ENCODE data around the gene SLC15A3. TPM values are rescaled to one million over a fixed set of nuclear protein-coding genes. Genes with fewer than 3 reads are reported as not detected.

The SLC15A3 gene
- polyA plus RNA-seq, 1 of the 3 experiments (the other 2 are of a cell fraction): not detected

DNA sequence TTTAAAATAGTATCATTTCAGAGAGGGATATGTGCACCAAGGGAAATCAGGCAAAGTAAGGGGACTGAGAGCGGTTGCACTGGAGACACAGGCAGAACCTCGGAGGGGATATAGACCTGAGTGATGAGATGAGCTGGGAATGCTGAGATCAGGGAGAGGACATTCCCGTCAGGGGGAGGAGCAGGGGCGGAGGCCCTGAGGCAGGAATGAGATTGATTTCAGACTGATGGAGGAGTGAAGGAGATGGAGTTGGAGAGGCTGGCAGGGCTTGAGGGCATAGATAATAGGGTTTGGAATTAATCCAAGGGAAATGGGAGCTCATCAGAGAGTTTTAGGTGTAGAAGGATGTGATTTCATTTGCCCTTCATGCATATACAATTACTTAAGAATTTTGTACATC lies 32.7 kb upstream of the SLC15A3 start (continued):
- TF ChIP-seq NRF1 (IDR thresholded peaks at IDR 0.05; ENCODE audit: low read depth, low read length): no peak
- TF ChIP-seq RAD21 (IDR thresholded peaks at IDR 0.05; ENCODE audit: low read length): no peak
- TF ChIP-seq SMC3 (IDR thresholded peaks at IDR 0.05; ENCODE audit: low read depth, low read length): no peak
- no peak for TF ChIP-seq CHD2 (IDR thresholded peaks at IDR 0.05; ENCODE audit: low read length, partially characterized antibody)
- no peak for TF ChIP-seq NFIC (IDR thresholded peaks at IDR 0.05; ENCODE audit: borderline replicate concordance)
- TF ChIP-seq, protein P1, sequence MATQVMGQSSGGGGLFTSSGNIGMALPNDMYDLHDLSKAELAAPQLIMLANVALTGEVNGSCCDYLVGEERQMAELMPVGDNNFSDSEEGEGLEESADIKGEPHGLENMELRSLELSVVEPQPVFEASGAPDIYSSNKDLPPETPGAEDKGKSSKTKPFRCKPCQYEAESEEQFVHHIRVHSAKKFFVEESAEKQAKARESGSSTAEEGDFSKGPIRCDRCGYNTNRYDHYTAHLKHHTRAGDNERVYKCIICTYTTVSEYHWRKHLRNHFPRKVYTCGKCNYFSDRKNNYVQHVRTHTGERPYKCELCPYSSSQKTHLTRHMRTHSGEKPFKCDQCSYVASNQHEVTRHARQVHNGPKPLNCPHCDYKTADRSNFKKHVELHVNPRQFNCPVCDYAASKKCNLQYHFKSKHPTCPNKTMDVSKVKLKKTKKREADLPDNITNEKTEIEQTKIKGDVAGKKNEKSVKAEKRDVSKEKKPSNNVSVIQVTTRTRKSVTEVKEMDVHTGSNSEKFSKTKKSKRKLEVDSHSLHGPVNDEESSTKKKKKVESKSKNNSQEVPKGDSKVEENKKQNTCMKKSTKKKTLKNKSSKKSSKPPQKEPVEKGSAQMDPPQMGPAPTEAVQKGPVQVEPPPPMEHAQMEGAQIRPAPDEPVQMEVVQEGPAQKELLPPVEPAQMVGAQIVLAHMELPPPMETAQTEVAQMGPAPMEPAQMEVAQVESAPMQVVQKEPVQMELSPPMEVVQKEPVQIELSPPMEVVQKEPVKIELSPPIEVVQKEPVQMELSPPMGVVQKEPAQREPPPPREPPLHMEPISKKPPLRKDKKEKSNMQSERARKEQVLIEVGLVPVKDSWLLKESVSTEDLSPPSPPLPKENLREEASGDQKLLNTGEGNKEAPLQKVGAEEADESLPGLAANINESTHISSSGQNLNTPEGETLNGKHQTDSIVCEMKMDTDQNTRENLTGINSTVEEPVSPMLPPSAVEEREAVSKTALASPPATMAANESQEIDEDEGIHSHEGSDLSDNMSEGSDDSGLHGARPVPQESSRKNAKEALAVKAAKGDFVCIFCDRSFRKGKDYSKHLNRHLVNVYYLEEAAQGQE (IDR thresholded peaks at IDR 0.05; ENCODE audit: low read depth, low read length): no peak
- TF ChIP-seq TAF1 (IDR thresholded peaks at IDR 0.05; ENCODE audit: borderline replicate concordance, low read depth, low read length): no peak

DNA sequence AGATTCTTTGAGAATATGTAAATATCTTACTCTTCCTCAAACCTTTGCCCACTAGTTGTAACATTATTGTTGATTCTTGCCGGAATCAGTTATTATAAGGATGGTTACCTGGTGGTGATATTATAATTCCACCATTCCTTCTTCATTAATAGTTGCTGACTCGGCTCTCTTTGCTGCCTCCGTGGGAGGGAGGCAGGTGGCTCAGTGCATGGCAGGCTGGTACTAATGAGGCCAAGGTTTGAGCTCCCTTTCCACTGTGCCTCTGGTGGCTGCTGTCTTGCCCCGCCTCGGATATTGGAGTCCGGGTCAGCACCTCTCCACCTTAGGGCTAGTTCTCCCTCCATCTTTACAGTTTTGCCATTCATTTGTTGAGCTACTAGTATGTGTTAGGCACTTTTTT lies 32.2 kb upstream of the SLC15A3 start:
- no peaks in the 10 kb centered on the region for H3K79me2 ChIP-seq (ENCODE audit: insufficient read depth)
- no peaks in the 10 kb centered on the region for H3K9me3 ChIP-seq
- H2AFZ ChIP-seq (ENCODE audit: low read depth): no peak overlapping the region
- TF ChIP-seq, protein P2, sequence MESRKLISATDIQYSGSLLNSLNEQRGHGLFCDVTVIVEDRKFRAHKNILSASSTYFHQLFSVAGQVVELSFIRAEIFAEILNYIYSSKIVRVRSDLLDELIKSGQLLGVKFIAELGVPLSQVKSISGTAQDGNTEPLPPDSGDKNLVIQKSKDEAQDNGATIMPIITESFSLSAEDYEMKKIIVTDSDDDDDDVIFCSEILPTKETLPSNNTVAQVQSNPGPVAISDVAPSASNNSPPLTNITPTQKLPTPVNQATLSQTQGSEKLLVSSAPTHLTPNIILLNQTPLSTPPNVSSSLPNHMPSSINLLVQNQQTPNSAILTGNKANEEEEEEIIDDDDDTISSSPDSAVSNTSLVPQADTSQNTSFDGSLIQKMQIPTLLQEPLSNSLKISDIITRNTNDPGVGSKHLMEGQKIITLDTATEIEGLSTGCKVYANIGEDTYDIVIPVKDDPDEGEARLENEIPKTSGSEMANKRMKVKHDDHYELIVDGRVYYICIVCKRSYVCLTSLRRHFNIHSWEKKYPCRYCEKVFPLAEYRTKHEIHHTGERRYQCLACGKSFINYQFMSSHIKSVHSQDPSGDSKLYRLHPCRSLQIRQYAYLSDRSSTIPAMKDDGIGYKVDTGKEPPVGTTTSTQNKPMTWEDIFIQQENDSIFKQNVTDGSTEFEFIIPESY (IDR thresholded peaks at IDR 0.05; ENCODE audit: borderline replicate concordance, low read depth): no peak
- no peak for TF ChIP-seq CHD2 (IDR thresholded peaks at IDR 0.05; ENCODE audit: low read length, partially characterized antibody)
- no peak for TF ChIP-seq RFX5 (IDR thresholded peaks at IDR 0.05; ENCODE audit: low read length)
- no peak for TF ChIP-seq RAD21 (IDR thresholded peaks at IDR 0.05; ENCODE audit: low read length)
- TF ChIP-seq, protein P3, sequence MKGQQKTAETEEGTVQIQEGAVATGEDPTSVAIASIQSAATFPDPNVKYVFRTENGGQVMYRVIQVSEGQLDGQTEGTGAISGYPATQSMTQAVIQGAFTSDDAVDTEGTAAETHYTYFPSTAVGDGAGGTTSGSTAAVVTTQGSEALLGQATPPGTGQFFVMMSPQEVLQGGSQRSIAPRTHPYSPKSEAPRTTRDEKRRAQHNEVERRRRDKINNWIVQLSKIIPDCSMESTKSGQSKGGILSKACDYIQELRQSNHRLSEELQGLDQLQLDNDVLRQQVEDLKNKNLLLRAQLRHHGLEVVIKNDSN (IDR thresholded peaks at IDR 0.05; ENCODE audit: borderline replicate concordance, low read depth): no peak
- TF ChIP-seq RXRA (IDR thresholded peaks at IDR 0.05; ENCODE audit: borderline replicate concordance, low read depth): no peak
- TF ChIP-seq, protein P4, sequence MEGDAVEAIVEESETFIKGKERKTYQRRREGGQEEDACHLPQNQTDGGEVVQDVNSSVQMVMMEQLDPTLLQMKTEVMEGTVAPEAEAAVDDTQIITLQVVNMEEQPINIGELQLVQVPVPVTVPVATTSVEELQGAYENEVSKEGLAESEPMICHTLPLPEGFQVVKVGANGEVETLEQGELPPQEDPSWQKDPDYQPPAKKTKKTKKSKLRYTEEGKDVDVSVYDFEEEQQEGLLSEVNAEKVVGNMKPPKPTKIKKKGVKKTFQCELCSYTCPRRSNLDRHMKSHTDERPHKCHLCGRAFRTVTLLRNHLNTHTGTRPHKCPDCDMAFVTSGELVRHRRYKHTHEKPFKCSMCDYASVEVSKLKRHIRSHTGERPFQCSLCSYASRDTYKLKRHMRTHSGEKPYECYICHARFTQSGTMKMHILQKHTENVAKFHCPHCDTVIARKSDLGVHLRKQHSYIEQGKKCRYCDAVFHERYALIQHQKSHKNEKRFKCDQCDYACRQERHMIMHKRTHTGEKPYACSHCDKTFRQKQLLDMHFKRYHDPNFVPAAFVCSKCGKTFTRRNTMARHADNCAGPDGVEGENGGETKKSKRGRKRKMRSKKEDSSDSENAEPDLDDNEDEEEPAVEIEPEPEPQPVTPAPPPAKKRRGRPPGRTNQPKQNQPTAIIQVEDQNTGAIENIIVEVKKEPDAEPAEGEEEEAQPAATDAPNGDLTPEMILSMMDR (IDR thresholded peaks at IDR 0.05): no peak
- TF ChIP-seq, protein P5, sequence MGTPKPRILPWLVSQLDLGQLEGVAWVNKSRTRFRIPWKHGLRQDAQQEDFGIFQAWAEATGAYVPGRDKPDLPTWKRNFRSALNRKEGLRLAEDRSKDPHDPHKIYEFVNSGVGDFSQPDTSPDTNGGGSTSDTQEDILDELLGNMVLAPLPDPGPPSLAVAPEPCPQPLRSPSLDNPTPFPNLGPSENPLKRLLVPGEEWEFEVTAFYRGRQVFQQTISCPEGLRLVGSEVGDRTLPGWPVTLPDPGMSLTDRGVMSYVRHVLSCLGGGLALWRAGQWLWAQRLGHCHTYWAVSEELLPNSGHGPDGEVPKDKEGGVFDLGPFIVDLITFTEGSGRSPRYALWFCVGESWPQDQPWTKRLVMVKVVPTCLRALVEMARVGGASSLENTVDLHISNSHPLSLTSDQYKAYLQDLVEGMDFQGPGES (IDR thresholded peaks at IDR 0.05; ENCODE audit: low read depth, low read length): no peak
- no peak for TF ChIP-seq EZH2phosphoT487 (IDR thresholded peaks at IDR 0.05; ENCODE audit: borderline replicate concordance, low read depth)
- TF ChIP-seq, protein P6, sequence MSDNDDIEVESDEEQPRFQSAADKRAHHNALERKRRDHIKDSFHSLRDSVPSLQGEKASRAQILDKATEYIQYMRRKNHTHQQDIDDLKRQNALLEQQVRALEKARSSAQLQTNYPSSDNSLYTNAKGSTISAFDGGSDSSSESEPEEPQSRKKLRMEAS (IDR thresholded peaks at IDR 0.05; ENCODE audit: low read depth): no peak
- ChIA-PET CTCF (interaction anchor here (1.4 kb wide), 1 partner anchor 14 kb away, joined by 7 read pairs; no protein-coding TSS in a partner anchor), POLR2A (no interaction called here)
- H3K27ac ChIP-seq (ENCODE audit: low read depth in 2 of 2, low read length in 1 of 2): no peak overlapping the region
- H3K9ac ChIP-seq: no peak overlapping the region
- WGBS (ENCODE audit: low lambda C conversion rate): 37% methylated on average over 5 of the region's 6 CpGs
- H3K27me3 ChIP-seq (ENCODE audit: insufficient read depth): no peaks in the 10 kb centered on the region; the same call in 1 of the 2 replicates
- H3K9me2 ChIP-seq: no peaks in the 10 kb centered on the region
- no peaks in the 10 kb centered on the region for H3F3A ChIP-seq (replicated peaks; ENCODE audit: insufficient read depth)
- no peak overlapping the region for H3K4me3 ChIP-seq (ENCODE audit: low read depth in 2 of 2, low read length in 1 of 2)
- H4K20me1 ChIP-seq (ENCODE audit: insufficient read depth): no peaks in the 10 kb centered on the region
- H3K4me2 ChIP-seq: no peak overlapping the region
- H3K4me1 ChIP-seq (ENCODE audit: control insufficient read depth in 1 of 2, insufficient read depth in 2 of 2, low read depth in 1 of 2, low read length in 1 of 2): peaks cover 0 to under 1% of the 10 kb centered on the region in 2 experiments; a peak in 1 of 4 replicates
- no peaks in the 10 kb centered on the region for H3K36me3 ChIP-seq (replicated peaks in 1 of 2; ENCODE audit: control insufficient read depth in 1 of 2, insufficient read depth in 2 of 2, low read length in 1 of 2)
- DNase-seq: no peak

Data from SK-N-SH (cell line).